HepG2 (cell line): ENCODE results near the gene KLHL12. TPM values are rescaled to one million over a fixed set of nuclear protein-coding genes. Genes with fewer than 3 reads are reported as not detected.
A peak's percentile ranks its signal among the peaks of the same experiment; 100 is the strongest.

ENCODE experiments used
- ATAC-seq: fragments of 200-7000 bp; cut with Tn5 transposase; 3 replicates; pipeline ENCODE4 v1.9.1; 2020; ENCODE audit warnings: mild to moderate bottlenecking, moderate library complexity
- BruUV-seq: library from RNA; stranded (reverse); fragments of 400-500 nt; replicated peaks from 2 replicates; lab custom pipeline; 2021; lab: Mats Ljungman, UMichigan
- CTCF ChIA-PET: fragments of 300-600 bp; formaldehyde crosslinking; extraction: SDS; loops from one replicate; lab custom pipeline; 2021; ENCODE audit warnings: low total read pairs, inconsistent platforms, low intra/inter-chr PET ratio; lab: Yijun Ruan, JAX
- POLR2A ChIA-PET: fragments of 350-600 bp; sonication (Branson Sonifier 250); formaldehyde crosslinking; loops from one replicate; lab custom pipeline; 2020; ENCODE audit warnings: antibody characterized with exemption, inconsistent platforms; lab: Yijun Ruan, JAX
- DNase-seq: peaks from one replicate; pipeline ENCODE4 v3.0.0-alpha.2; 2015; ENCODE audit warnings: low spot score
- FAIRE-seq: peaks from 3 replicates; lab custom pipeline; 2011; peaks lifted over from hg19 to GRCh38; lab: Jason Lieb, UNC
- H2AFZ ChIP-seq: one replicate; pipeline ENCODE4 v1.6.1; 2011; ENCODE audit warnings: low read length, inconsistent platforms
- H3K27ac ChIP-seq: fragments of 300-600 bp; 3 replicates; pipeline ENCODE4 v1.8.0; 2011; ENCODE audit warnings: mixed run types, mild to moderate bottlenecking, mixed read lengths, low read length, inconsistent platforms; ENCODE audit not compliant: insufficient read depth; ENCODE audit errors: extremely low read length
- H3K27me3 ChIP-seq, 2 experiments: fragments of 200-600 bp in 1 of 2; 2 replicates in 1 of 2; 3 replicates in 1 of 2; pipeline versions ENCODE4 v1.6.0 to v1.8.0; 2011; ENCODE audit warnings: low read length in 2 of 2, mild to moderate bottlenecking in 2 of 2, moderate library complexity in 2 of 2, inconsistent platforms in 1 of 2; ENCODE audit not compliant: insufficient read depth in 2 of 2, control insufficient read depth in 1 of 2
- H3K36me3 ChIP-seq, 2 experiments: fragments of 200-600 bp in 1 of 2; replicated peaks in 1 of 2; 2 replicates in 1 of 2; 3 replicates in 1 of 2; pipeline versions ENCODE4 v1.5.1 to v1.8.0; 2011; ENCODE audit warnings: low read length in 2 of 2, inconsistent platforms in 1 of 2; ENCODE audit not compliant: insufficient read depth in 2 of 2, control insufficient read depth in 1 of 2
- H3K4me1 ChIP-seq: 2 replicates; pipeline ENCODE4 v1.5.1; 2012; ENCODE audit warnings: low read length, inconsistent platforms; ENCODE audit not compliant: insufficient read depth
- H3K4me2 ChIP-seq: 2 replicates; pipeline ENCODE4 v1.6.0; 2011; ENCODE audit warnings: low read depth, low read length, inconsistent platforms
- H3K4me3 ChIP-seq, 3 experiments: fragments of 200-600 bp in 1 of 3; sonication (generic), shearing (Covaris generic) in 1 of 3; replicated peaks in 1 of 3; 2 replicates each; pipeline ENCODE4 v1.5.1; 2011 to 2016; ENCODE audit warnings: low read length in 3 of 3, inconsistent platforms in 2 of 3, low read depth in 2 of 3, mild to moderate bottlenecking in 2 of 3, control low read depth in 1 of 3, mixed read lengths in 1 of 3; ENCODE audit not compliant: insufficient read depth in 1 of 3
- H3K79me2 ChIP-seq: one replicate; pipeline ENCODE4 v1.6.1; 2011; ENCODE audit warnings: low read length, inconsistent platforms; ENCODE audit not compliant: insufficient read depth
- H3K9ac ChIP-seq: 2 replicates; pipeline ENCODE4 v1.6.0; 2011; ENCODE audit warnings: mild to moderate bottlenecking, low read depth, low read length, inconsistent platforms; ENCODE audit not compliant: insufficient read depth
- H3K9me3 ChIP-seq: 2 replicates; pipeline ENCODE4 v1.5.1; 2012; ENCODE audit warnings: mild to moderate bottlenecking, low read length
- H4K20me1 ChIP-seq: 2 replicates; pipeline ENCODE4 v1.6.0; 2011; ENCODE audit warnings: inconsistent platforms, mild to moderate bottlenecking, low read length, moderate library complexity; ENCODE audit not compliant: insufficient read depth
- CBFB ChIP-seq: sonication (generic); formaldehyde crosslinking; IDR thresholded peaks from 2 replicates; pipeline ENCODE4 v1.4.0; 2020; ENCODE audit warnings: missing genetic modification reagents
- DDIT3 ChIP-seq: sonication (generic); formaldehyde crosslinking; IDR thresholded peaks from 2 replicates; pipeline ENCODE4 v1.4.0; 2020; ENCODE audit warnings: mild to moderate bottlenecking, missing genetic modification reagents
- HHEX ChIP-seq: IDR thresholded peaks from 2 replicates; pipeline ENCODE4 v1.6.1; 2016; ENCODE audit warnings: control low read depth
- HNRNPL ChIP-seq: fragments of 200-400 bp; formaldehyde crosslinking; IDR thresholded peaks from 2 replicates; pipeline ENCODE4 v1.6.1; 2017; ENCODE audit warnings: mild to moderate bottlenecking, low read depth, low read length
- KLF16 ChIP-seq, 2 experiments: sonication (generic) in 1 of 2; formaldehyde crosslinking in 1 of 2; IDR thresholded peaks; 2 replicates each; pipeline versions ENCODE4 v1.6.1 to v1.8.0; 2016 to 2023; ENCODE audit warnings: missing genetic modification reagents in 2 of 2, missing compliant biosample characterization in 1 of 2
- NFAT5 ChIP-seq: sonication (generic); formaldehyde crosslinking; IDR thresholded peaks from 2 replicates; pipeline ENCODE4 v1.4.0; 2020; ENCODE audit warnings: missing genetic modification reagents
- NR2F6 ChIP-seq, 2 experiments: IDR thresholded peaks; 2 replicates each; pipeline ENCODE4 v1.6.1; 2016; ENCODE audit warnings: antibody characterized with exemption in 1 of 2, mild to moderate bottlenecking in 1 of 2
- POLR2A ChIP-seq, 2 experiments: IDR thresholded peaks; 2 replicates each; pipeline ENCODE4 v1.6.1; 2011; ENCODE audit warnings: low read depth in 2 of 2, low read length in 2 of 2, mild to moderate bottlenecking in 1 of 2, moderate library complexity in 1 of 2; ENCODE audit not compliant: insufficient read depth in 1 of 2
- RCOR2 ChIP-seq: IDR thresholded peaks from 2 replicates; pipeline ENCODE4 v1.6.1; 2016; ENCODE audit warnings: missing biosample characterization, missing genetic modification reagents
- RNF2 ChIP-seq: fragments of 450-650 bp; conservative IDR thresholded peaks from 2 replicates; pipeline ENCODE4 v1.6.1; 2016; ENCODE audit warnings: low read depth
- SCMH1 ChIP-seq: sonication (generic); formaldehyde crosslinking; IDR thresholded peaks from 2 replicates; pipeline ENCODE4 v1.9.0; 2021; ENCODE audit warnings: missing genetic modification reagents, mild to moderate bottlenecking, borderline replicate concordance
- ZFYVE20 ChIP-seq: sonication (generic); formaldehyde crosslinking; IDR thresholded peaks from 2 replicates; pipeline ENCODE4 v1.8.0; 2023; ENCODE audit warnings: low read depth, mild to moderate bottlenecking, moderate library complexity, missing genetic modification reagents, borderline replicate concordance
- ZKSCAN1 ChIP-seq: fragments of 150-350 bp; IDR thresholded peaks from 2 replicates; pipeline ENCODE4 v1.6.1; 2014; ENCODE audit warnings: low read length
- in situ Hi-C: cut with HindIII; loops from 2 replicates; pipeline ENCODE4 v1.10.0; 2017; ENCODE audit warnings: low pct_unique_long_range_greater_than_20kb; ENCODE audit not compliant: extremely low pct_ligation_motif_present
- intact Hi-C: fragments of 100-400 bp; cut with micrococcal nuclease; formaldehyde crosslinking; loops from one replicate; pipeline ENCODE4 v1.10.0; 2022; ENCODE audit not compliant: unreplicated experiment
- polyA plus RNA-seq, 8 experiments: library from polyadenylated mRNA; depleted of rRNA in 3 of 8; stranded (reverse) in 7 of 8; unstranded in 1 of 8; fragments of >200 nt; fragmentation: Illumina TruSeq in 4 of 8; extraction: Trizol in 4 of 8; gene quantifications; 2 replicates each; pipeline versions ENCODE4 v1.2.1 to v1.2.3, GENCODE V29; 2011 to 2016; ENCODE audit warnings: low read depth in 4 of 8, missing spikeins in 1 of 8, mixed read lengths in 1 of 8; ENCODE audit not compliant: insufficient read depth in 1 of 8
- total RNA-seq, 5 experiments: library from RNA; depleted of rRNA; stranded (reverse); fragments of >200 nt; fragmentation: Illumina TruSeq; extraction: Trizol; gene quantifications; 2 replicates each; pipeline ENCODE4 v1.2.3, GENCODE V29; 2016; ENCODE audit warnings: low read depth in 1 of 5

The KLHL12 gene
- total and polyA plus RNA-seq, 2 of the 13 experiments (the other 11 are each of a cell fraction or from before 2014, with no cell fraction given), result 19.2 to 25.2 TPM

GRCh38 chr1:202880062-202880461 lies 47.0 kb downstream of the KLHL12 start:
- DNase-seq, result no peak
- Histone ChIP-seq H2AFZ (no peak overlapping the region), H3K4me3 (no peak overlapping the region), H3K9ac (no peak overlapping the region), H3K9me3 (no peaks in the 10 kb centered on the region), H4K20me1 (no peaks in the 10 kb centered on the region), H3K27ac (no peak overlapping the region), H3K4me1 (no peaks in the 10 kb centered on the region), H3K79me2 (peaks cover under 1% of the 10 kb centered on the region), H3K27me3 (no peaks in the 10 kb centered on the region), H3K4me2 (no peak overlapping the region), H3K36me3 (peaks cover 7 to 33% of the 10 kb centered on the region in 2 experiments; a peak in 4 of 5 replicates)
- in situ Hi-C loops, result no loop called here
- ATAC-seq, result no peak
- no peak for FAIRE-seq
- POLR2A ChIA-PET, result no interaction called here
- TF ChIP-seq CBFB (CRISPR knock-in tag) (no peak), POLR2A (IDR thresholded peaks at IDR 0.05; ENCODE audit: insufficient read depth in 1 of 2, low read depth in 2 of 2, low read length in 2 of 2) (no peak), NR2F6 (IDR thresholded peaks at IDR 0.05) (no peak), NR2F6 (CRISPR knock-in tag; IDR thresholded peaks at IDR 0.05) (no peak), SCMH1 (CRISPR knock-in tag) (no peak), NFAT5 (CRISPR knock-in tag) (no peak), ZKSCAN1 (no peak), HNRNPL (no peak), RNF2 (no peak), DDIT3 (CRISPR knock-in tag) (no peak), RCOR2 (CRISPR knock-in tag) (no peak), HHEX (CRISPR knock-in tag) (no peak), ZFYVE20 (CRISPR knock-in tag) (no peak), KLF16 (CRISPR knock-in tag; IDR thresholded peaks at IDR 0.05) (no peak)
- intact Hi-C loops, result loop anchor here (10.0 kb wide), 1 partner anchor 75 kb away; the partner anchor contains the start of gene ADIPOR1
- CTCF ChIA-PET, result no interaction called here
- BruUV-seq, result TSS peak; percentile 7
